Astrocyte (in vitro differentiated cells and primary cell): ENCODE data around the gene SLC43A2.

Source experiments
- CTCF ChIP-seq: IDR thresholded peaks from 2 replicates; pipeline ENCODE4 v1.5.1; 2011; ENCODE audit warnings: low read depth, mild to moderate bottlenecking, inconsistent platforms, low read length, moderate library complexity; ENCODE audit not compliant: insufficient read depth
- EZH2 ChIP-seq: IDR thresholded peaks from 2 replicates; pipeline ENCODE4 v1.6.1; 2012; ENCODE audit warnings: mild to moderate bottlenecking, low read length, inconsistent platforms; ENCODE audit not compliant: insufficient read depth

GRCh38 chr17:1583556-1583955, 45.1 kb downstream of the SLC43A2 start:
- TF ChIP-seq CTCF = no peak
- no peak for TF ChIP-seq EZH2
